HT1080 (cell line): ENCODE data around the gene COQ8B. TPM values are rescaled to one million over a fixed set of nuclear protein-coding genes. Genes with fewer than 3 reads are reported as not detected.

Experiments
- DNase-seq: peaks from one replicate; pipeline ENCODE4 v3.0.0-alpha.2; 2015; ENCODE audit warnings: low read depth
- total RNA-seq: library from RNA; depleted of rRNA; stranded (reverse); fragments of >200 nt; shearing (Covaris generic); gene quantifications from 2 replicates; pipeline ENCODE4 v1.2.3, GENCODE V29; 2014

The COQ8B gene
- total RNA-seq, 1 experiment from 2014 or later = 16.7 TPM

- no peak for DNase-seq
Observed at GRCh38 chr19:40692212-40692551, 24.5 kb downstream of the COQ8B start.

DNA sequence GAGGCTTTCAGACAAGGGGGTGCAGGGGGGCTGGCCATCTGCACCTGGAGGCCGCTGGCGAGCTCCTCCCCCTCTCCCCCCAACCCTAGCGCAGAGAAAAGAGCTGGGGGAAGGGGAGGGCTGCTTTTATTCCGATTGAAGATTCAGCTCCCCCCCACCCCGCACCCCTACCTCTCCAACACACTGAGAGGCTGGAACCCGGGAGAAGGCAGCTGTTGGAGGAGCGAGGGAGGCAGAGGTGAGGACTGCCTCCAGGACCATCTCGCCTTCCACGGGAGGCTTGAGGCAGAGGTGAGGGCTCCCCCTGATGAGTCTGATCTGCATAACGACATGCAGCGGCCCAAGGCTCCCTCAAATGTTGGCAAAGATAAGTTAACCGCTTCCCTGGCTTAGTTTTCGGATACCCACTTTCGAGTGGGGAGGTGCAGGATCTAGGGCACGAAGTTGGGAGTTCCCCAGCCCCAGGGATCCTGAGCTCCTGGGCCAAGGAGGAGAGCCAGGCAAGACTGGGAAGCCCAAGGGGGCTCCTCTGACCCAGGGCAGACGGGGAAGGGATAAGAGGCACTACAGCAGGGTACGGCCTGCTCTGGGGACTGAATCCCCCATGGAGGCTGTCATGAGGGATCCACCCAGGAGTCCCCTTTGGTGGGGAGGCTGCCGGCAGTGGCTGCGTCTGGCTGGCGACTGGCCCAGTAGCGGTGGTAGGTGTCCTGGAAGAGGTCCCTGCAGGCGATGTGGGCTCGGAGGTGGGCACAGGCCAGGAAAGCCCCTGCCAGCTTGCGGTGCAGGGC, 25.1 kb downstream of the COQ8B start:
- DNase-seq = no peak

DNA sequence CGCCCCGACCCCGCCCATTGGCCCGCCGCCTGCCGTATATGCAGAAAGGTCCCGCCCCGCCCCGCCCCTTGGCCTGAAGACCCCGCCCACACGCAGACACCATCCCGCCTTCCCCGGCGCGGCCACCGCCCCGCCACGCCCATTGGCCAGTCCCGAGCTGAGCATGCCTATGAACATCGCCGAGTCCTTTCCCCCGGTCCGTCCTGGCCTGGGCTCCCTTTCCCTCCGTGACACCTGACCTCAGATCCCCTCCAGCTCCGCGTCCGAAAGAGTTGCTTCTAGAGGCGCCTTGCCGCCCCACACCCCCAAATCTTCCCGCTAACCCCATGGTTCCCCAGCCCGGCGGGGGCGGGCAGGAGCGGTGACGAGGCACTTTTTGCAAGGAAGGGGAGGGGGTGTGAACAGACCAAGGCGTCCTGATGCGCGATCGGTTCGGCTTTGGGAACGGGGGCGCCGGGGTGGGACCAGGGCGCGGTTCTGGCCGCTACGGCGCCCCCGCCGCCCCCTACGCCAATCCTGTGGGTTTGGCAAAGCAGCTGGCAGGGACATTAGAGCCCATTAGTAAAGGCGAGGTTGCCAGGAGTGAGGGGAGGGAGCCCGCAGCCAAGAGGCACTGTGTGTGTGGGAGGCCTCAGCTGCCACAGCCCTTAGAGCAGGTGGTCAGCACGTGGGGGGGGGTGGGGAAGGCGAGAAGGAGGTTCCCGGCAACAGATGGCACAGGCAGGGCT, 25.8 kb downstream of the COQ8B start:
- peak; percentile 72 for DNase-seq

DNA sequence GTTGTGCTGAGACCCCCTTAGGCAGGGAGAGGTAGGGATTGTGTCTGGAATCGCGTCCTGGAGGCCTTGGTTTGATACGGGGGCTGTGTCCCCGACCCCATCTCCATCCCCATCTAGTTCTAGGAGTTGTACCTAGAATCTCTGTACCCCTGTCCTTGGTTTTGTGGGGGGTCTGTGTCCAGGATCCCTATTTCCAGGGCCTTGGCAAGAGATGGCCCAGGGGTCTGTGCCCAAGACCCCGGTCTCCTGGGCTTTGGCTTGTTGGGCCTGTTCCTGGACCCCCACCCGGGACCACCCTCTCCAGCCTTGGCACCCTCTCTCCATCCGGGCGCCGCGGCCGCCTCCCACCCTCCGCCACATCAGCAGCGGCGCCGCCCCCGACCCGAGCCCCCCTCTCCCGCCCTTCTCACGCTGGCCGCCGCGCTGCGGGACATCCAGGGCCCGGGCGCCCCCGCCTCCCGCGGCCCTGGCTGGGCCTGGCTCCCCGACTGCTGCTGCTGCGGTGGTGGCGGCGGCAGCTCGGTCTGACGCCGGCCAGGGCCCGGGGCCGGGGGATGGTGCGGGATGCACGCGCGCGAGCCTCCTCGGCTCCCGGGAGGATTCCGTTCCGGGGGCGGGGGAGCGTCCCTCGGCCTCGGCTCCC, 26.5 kb downstream of the COQ8B start, which contains the start of gene NUMBL:
NUMBL (minus strand) TSS at position 602 of the 643 bp plus-strand sequence; CDS start at position 434, 168 bp downstream.
- DNase-seq = no peak

DNA sequence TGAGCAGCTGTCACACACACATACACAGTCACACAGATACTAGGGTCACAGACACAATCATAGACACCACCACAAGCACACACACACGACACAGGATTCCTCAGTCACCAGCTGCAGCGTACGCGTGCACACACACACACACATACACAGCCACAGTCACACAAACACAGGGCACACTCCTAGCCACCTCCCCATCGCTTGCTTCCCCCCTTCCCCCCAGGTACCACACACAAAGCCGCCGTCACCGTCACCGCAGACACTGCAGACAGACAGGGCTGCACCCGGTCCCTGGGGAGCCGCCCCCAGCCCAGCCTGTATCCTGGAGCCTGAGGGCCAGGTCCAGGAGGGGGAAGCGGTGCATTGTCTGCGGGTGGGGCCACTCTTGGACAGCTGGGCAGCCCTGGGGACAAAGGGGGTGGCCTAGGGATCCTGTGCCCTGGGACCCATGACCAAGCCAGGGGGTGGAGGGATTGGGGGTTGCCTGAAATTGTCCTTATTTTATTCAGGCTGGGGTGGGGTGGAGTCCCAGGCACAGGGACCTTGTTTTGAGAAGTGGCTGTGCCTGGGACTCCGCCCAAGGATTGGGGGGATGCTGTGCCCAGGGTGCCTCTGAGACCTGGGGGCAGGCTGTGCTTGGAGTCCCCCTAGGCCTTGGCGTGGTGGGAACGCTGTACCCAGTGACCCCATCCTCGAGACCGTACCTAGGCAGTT, 27.2 kb downstream of the COQ8B start:
- DNase-seq = no peak

DNA sequence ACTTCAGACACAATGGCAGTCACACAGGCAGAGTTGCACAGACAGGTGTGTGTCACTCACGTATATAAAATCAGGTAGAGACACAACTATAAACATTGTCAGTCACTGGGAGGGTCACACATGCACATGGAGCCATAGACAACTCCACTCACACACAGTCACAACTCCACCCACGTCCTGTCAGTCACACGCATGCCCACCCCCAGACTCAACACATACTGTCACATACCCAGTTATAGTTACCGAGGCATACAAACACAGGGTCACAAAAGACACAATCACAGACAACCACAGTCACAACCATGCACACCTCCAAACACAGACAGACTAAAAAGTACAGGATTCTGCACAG, 27.7 kb downstream of the COQ8B start:
- DNase-seq = no peak

DNA sequence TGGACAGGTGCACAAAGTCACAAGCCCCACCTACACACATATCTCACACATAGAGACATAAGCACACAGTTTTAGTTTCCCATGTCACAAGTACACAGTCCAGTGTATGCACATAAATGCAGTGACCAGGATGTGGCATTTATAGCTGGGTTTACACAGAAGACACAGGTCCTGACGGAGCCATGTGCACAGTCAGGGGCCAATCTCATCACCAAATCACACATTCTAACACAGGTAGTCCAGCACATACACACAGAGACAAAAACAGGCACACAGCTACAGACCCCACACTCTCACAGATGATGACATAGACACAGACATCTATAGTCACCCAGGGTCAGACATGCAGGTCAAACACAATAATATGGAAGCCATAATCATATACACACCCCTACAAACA, 28.4 kb downstream of the COQ8B start:
- DNase-seq = no peak

- no peak for DNase-seq
Observed at GRCh38 chr19:40687525-40688016, 29.1 kb downstream of the COQ8B start.

- DNase-seq = no peak
Observed at GRCh38 chr19:40686882-40687524, 29.7 kb downstream of the COQ8B start.

DNA sequence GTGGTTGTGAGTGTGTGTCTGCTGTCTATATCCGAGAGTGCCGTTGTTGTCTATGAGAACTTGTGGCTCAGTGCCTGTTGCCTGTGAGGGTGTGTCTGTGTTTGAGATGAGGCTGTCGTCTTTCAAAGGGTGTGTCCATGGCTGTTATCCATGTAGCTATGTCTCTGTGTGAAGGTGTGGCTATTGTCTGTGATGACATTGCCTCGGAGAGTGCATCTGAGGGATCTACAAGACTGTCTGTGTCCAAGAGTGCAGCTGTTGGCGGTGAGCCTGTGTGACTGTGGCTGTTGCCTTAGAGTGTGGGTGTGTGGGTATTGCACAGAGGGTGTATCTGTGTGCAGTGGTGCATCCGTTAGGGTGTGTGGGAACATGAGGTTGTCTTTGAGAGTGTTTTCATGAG, 31.1 kb downstream of the COQ8B start:
- no peak for DNase-seq

GRCh38 chr19:40685016-40685526, 31.6 kb downstream of the COQ8B start:
- DNase-seq = no peak

DNA sequence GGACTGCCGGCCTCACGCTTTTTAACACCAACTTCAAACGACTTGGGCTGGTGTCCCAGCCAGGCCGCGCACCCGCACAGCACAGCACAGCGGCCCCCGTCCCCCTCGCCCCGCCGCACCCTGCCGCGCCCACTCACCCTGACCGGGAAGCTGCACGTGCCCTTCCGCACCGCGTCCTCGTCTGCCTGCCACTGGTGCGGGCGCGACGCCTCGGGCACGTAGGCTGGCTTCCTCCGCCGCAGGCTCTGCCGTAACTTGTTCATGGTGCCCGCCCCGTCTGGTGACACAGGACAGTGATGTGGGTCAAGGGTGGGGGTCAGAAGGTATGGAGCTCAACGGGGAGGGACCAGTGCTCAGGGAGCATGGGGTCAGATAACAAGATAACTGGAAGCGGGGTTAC, 32.4 kb downstream of the COQ8B start:
- DNase-seq = no peak

DNA sequence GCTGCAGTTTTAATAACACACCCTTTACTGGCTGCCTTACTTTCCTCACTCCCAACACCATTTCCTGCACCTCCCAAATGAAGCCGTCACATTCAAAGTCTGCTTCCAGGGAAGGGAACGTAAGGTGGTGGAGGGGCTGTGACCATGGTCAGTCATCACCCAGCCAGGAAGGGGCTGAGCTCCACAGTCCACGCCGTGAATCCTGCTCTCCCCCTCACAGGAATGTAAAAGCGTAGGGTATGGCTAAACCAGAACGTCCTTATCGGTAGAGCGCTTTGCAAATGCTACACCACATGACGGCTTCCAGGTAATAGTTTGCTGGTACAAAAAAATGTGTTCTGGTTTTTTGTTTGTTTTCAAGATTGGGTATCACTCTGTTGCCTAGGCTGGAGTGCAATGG, 33.2 kb downstream of the COQ8B start:
- no peak for DNase-seq

GRCh38 chr19:40682431-40682964, 34.2 kb downstream of the COQ8B start:
- DNase-seq = no peak

DNA sequence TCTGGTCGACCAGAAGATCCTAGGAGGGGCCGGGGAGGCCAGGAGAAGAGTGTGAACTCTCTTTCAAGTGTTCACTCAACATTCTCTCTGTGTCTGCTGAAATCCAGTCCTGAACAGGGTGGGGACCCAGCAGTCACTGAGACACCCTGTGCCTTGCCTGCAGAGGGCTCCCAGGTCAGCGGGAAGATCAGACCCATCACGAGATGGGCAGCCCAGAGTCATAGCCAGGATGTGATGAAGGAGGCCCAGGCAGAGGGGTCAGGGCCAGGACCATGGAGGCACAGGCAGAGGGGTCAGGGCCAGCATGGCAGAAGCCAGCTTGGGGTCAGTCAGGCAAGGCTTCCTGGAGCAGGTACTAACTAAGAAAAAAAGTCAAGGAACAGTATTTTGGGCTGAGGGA, 35.6 kb downstream of the COQ8B start:
- DNase-seq = no peak

- no peak for DNase-seq
Observed at GRCh38 chr19:40677156-40677555, 39.5 kb downstream of the COQ8B start.

DNA sequence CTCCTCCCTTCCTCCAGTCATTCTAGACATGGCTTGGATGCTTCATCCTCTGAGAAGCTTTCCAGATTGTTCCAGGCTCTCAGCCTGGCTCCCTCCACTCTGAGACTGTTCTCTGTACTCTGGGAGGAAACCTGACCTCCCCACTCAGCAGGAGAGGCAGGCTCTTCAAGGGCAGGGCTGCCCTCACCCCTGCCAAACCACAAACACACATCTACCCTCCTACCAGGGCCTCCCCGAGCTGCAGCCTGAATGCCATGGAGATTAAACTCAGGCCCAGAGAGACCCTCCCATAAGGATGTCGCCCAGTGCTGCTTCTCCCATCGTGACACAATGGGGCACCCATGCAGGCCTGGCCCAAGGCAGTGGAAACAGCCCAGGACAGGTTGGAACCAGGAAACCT, 42.4 kb downstream of the COQ8B start:
- no peak for DNase-seq

DNA sequence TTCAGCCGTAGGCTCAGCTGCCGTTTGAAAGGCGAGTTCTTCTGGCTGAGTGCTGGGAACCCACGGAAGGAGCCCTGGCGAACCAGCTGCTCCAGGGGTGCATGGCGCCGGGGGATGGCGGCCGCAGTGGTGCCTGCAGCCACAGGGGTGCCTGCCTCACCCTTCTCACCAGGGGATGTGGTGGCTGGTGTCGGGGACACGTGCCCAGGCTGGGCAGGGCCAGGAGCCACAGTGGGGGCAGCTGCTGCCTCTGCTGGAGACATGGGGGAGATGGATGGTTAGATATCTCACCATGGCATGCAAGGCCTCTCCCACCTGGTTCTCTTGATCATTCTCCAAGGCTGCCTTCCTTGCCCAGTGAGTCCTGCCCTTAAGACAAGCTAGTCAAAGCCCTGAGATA, 43.3 kb downstream of the COQ8B start:
- no peak for DNase-seq

GRCh38 chr19:40672573-40673299, 44.0 kb downstream of the COQ8B start:
- no peak for DNase-seq

GRCh38 chr19:40672038-40672437, 44.6 kb downstream of the COQ8B start:
- no peak for DNase-seq
